Neural cell (in vitro differentiated cells): ENCODE results near the gene ABCG2. TPM values are rescaled to one million over a fixed set of nuclear protein-coding genes. Genes with fewer than 3 reads are reported as not detected.

Experiments used
- H2AFZ ChIP-seq: fragments of 200-600, 300-800 bp; sonication (generic), shearing (Covaris generic); 2 replicates; pipeline ENCODE4 v1.6.0; 2014; ENCODE audit warnings: low read depth, mild to moderate bottlenecking, antibody characterized with exemption, low read length, moderate library complexity
- H3F3A ChIP-seq: fragments of 200-600 bp; shearing (Covaris generic); 2 replicates; pipeline ENCODE4 v1.6.1; 2016; ENCODE audit warnings: mild to moderate bottlenecking, moderate library complexity, mixed read lengths, antibody characterized with exemption, low read length; ENCODE audit not compliant: insufficient read depth, poor library complexity, severe bottlenecking
- H3K27ac ChIP-seq: fragments of 200-600, 300-800 bp; sonication (generic), shearing (Covaris generic); 2 replicates; pipeline ENCODE4 v1.5.1; 2014; ENCODE audit warnings: mild to moderate bottlenecking, low read length, moderate library complexity
- H3K27me3 ChIP-seq: fragments of 300-800, 200-600 bp; sonication (generic), shearing (Covaris generic); 2 replicates; pipeline ENCODE4 v1.6.0; 2014; ENCODE audit warnings: mild to moderate bottlenecking, low read depth, low read length, moderate library complexity; ENCODE audit not compliant: insufficient read depth
- H3K36me3 ChIP-seq: fragments of 300-800, 200-600 bp; sonication (generic), shearing (Covaris generic); 2 replicates; pipeline ENCODE4 v1.5.1; 2014; ENCODE audit warnings: mild to moderate bottlenecking, antibody characterized with exemption, low read length, moderate library complexity; ENCODE audit not compliant: insufficient read depth
- H3K4me2 ChIP-seq: fragments of 300-800, 200-600 bp; sonication (generic), shearing (Covaris generic); 2 replicates; pipeline ENCODE4 v1.6.0; 2014; ENCODE audit warnings: mild to moderate bottlenecking, low read length
- H3K4me3 ChIP-seq: fragments of 300-800, 200-600 bp; sonication (generic), shearing (Covaris generic); 2 replicates; pipeline ENCODE4 v1.5.1; 2014; ENCODE audit warnings: mild to moderate bottlenecking, low read length, moderate library complexity
- H3K79me2 ChIP-seq: fragments of 200-600 bp; shearing (Covaris generic); replicated peaks from 2 replicates; pipeline ENCODE4 v1.6.0; 2014; ENCODE audit warnings: mild to moderate bottlenecking, low read length, moderate library complexity; ENCODE audit not compliant: insufficient read depth
- H3K9ac ChIP-seq: fragments of 300-800, 200-600 bp; sonication (generic), shearing (Covaris generic); 2 replicates; pipeline ENCODE4 v1.6.1; 2016; ENCODE audit warnings: mild to moderate bottlenecking, low read length, mixed read lengths
- H3K9me2 ChIP-seq: fragments of 200-600 bp; shearing (Covaris generic); 2 replicates; pipeline ENCODE4 v1.6.1; 2016; ENCODE audit warnings: mild to moderate bottlenecking, low read length, mixed read lengths; ENCODE audit not compliant: insufficient read depth
- H3K9me3 ChIP-seq: fragments of 200-600, 300-800 bp; sonication (generic), shearing (Covaris generic); 2 replicates; pipeline ENCODE4 v1.6.1; 2016; ENCODE audit warnings: mild to moderate bottlenecking, mixed run types, low read length, moderate library complexity, mixed read lengths
- H4K20me1 ChIP-seq: fragments of 200-600 bp; shearing (Covaris generic); 2 replicates; pipeline ENCODE4 v1.6.1; 2016; ENCODE audit warnings: mild to moderate bottlenecking, mixed run types; ENCODE audit not compliant: insufficient read depth
- EP300 ChIP-seq: fragments of 450-650 bp; conservative IDR thresholded peaks from 2 replicates; pipeline ENCODE4 v1.6.1; 2014; ENCODE audit warnings: antibody characterized with exemption, mild to moderate bottlenecking, moderate library complexity; ENCODE audit not compliant: poor library complexity, severe bottlenecking
- EZH2 ChIP-seq: fragments of 200-600, 300-800 bp; shearing (Covaris generic), sonication (generic); IDR thresholded peaks from 2 replicates; pipeline ENCODE4 v1.6.1; 2014; ENCODE audit warnings: antibody characterized with exemption, low read length, borderline replicate concordance, mild to moderate bottlenecking; ENCODE audit not compliant: insufficient read depth, poor library complexity, severe bottlenecking
- MXI1 ChIP-seq: fragments of 450-650 bp; conservative IDR thresholded peaks from 2 replicates; pipeline ENCODE4 v1.6.1; 2014; ENCODE audit warnings: antibody characterized with exemption, mild to moderate bottlenecking; ENCODE audit not compliant: poor library complexity, severe bottlenecking
- POLR2AphosphoS5 ChIP-seq: IDR thresholded peaks from 2 replicates; pipeline ENCODE4 v1.6.1; 2012
- RAD21 ChIP-seq: fragments of 450-650 bp; conservative IDR thresholded peaks from 2 replicates; pipeline ENCODE4 v1.6.1; 2014; ENCODE audit warnings: antibody characterized with exemption, mild to moderate bottlenecking, moderate library complexity
- REST ChIP-seq: IDR thresholded peaks from 2 replicates; pipeline ENCODE4 v1.6.1; 2012; ENCODE audit warnings: borderline replicate concordance
- SMC3 ChIP-seq: fragments of 450-650 bp; conservative IDR thresholded peaks from 2 replicates; pipeline ENCODE4 v1.6.1; 2014; ENCODE audit warnings: antibody characterized with exemption, mild to moderate bottlenecking, moderate library complexity; ENCODE audit not compliant: poor library complexity
- TAF1 ChIP-seq: IDR thresholded peaks from 2 replicates; pipeline ENCODE4 v1.6.1; 2012; ENCODE audit warnings: low read depth
- polyA plus RNA-seq: library from polyadenylated mRNA; depleted of rRNA; stranded (reverse); fragments of >200 nt; gene quantifications from 2 replicates; pipeline ENCODE4 v1.2.3, GENCODE V29; 2014
- TF ChIP-seq, protein P1 (sequence below): fragments of 450-650 bp; IDR thresholded peaks from 2 replicates; pipeline ENCODE4 v1.5.1; 2014; ENCODE audit warnings: antibody characterized with exemption, mild to moderate bottlenecking, moderate library complexity; ENCODE audit not compliant: poor library complexity, severe bottlenecking

Gene ABCG2
- polyA plus RNA-seq, 1 donor from 2014 or later: not detected

GRCh38 chr4:88119943-88120342, 38.5 kb downstream of the ABCG2 start:
- H4K20me1 ChIP-seq: no peaks in the 10 kb centered on the region
- H3K9me3 ChIP-seq: peaks cover 7% of the 10 kb centered on the region
- TF ChIP-seq, protein P1, sequence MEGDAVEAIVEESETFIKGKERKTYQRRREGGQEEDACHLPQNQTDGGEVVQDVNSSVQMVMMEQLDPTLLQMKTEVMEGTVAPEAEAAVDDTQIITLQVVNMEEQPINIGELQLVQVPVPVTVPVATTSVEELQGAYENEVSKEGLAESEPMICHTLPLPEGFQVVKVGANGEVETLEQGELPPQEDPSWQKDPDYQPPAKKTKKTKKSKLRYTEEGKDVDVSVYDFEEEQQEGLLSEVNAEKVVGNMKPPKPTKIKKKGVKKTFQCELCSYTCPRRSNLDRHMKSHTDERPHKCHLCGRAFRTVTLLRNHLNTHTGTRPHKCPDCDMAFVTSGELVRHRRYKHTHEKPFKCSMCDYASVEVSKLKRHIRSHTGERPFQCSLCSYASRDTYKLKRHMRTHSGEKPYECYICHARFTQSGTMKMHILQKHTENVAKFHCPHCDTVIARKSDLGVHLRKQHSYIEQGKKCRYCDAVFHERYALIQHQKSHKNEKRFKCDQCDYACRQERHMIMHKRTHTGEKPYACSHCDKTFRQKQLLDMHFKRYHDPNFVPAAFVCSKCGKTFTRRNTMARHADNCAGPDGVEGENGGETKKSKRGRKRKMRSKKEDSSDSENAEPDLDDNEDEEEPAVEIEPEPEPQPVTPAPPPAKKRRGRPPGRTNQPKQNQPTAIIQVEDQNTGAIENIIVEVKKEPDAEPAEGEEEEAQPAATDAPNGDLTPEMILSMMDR: no peak
- TF ChIP-seq SMC3 (no peak), EP300 (no peak), EZH2 (no peak), MXI1 (no peak), TAF1 (no peak)
- no peak overlapping the region for H3K4me3 ChIP-seq
- H2AFZ ChIP-seq: no peak overlapping the region
- H3K36me3 ChIP-seq: no peaks in the 10 kb centered on the region
- H3K27ac ChIP-seq: no peak overlapping the region
- no peaks in the 10 kb centered on the region for H3K27me3 ChIP-seq
- no peak overlapping the region for H3K9ac ChIP-seq
- H3K9me2 ChIP-seq: no peaks in the 10 kb centered on the region
- no peak overlapping the region for H3K4me2 ChIP-seq
- H3K79me2 ChIP-seq: no peaks in the 10 kb centered on the region
- H3F3A ChIP-seq: no peaks in the 10 kb centered on the region

DNA sequence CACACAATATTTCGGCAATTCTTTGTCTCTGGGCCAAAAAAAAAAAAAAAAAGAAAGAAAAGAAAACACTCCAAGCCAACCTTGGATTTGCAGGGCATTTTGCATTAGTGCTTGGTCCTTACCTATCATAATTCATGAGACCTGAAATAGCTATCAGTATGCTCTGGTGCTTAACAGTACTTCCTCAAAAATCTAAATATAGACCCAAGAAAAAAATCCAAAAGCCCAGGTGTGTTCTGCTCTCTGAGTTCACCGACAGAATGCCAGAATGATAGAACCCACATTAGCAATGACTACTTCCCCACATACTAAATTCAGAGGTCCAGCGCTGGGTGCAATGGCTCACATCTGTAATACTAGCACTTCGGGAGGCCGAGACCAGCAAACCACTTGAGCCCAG, 42.9 kb downstream of the ABCG2 start:
- no peak overlapping the region for H2AFZ ChIP-seq
- H3K36me3 ChIP-seq: no peaks in the 10 kb centered on the region
- H3K27me3 ChIP-seq: no peaks in the 10 kb centered on the region
- H3K4me2 ChIP-seq: no peak overlapping the region
- H3K9me3 ChIP-seq: peaks cover 7% of the 10 kb centered on the region
- H4K20me1 ChIP-seq: no peaks in the 10 kb centered on the region
- H3K9me2 ChIP-seq: no peaks in the 10 kb centered on the region
- no peaks in the 10 kb centered on the region for H3K79me2 ChIP-seq
- no peaks in the 10 kb centered on the region for H3F3A ChIP-seq
- no peak overlapping the region for H3K4me3 ChIP-seq
- TF ChIP-seq, protein P1: no peak
- no peak for TF ChIP-seq EP300
- no peak for TF ChIP-seq TAF1
- TF ChIP-seq MXI1: no peak
- TF ChIP-seq POLR2AphosphoS5: no peak
- no peak for TF ChIP-seq REST
- no peak for TF ChIP-seq SMC3
- TF ChIP-seq RAD21: no peak
- TF ChIP-seq EZH2: no peak
- no peak overlapping the region for H3K9ac ChIP-seq
- H3K27ac ChIP-seq: no peak overlapping the region
